AG04449 (cell line): ENCODE data around the gene ITIH5.

ENCODE experiments used
- CTCF ChIA-PET: fragments of 350-600 bp; formaldehyde crosslinking; extraction: SDS; loops from one replicate; lab custom pipeline; 2021; ENCODE audit warnings: antibody characterized with exemption; lab: Yijun Ruan, JAX
- POLR2A ChIA-PET: fragments of 400-600, 350-600 bp; formaldehyde crosslinking; extraction: SDS; loops from one replicate; lab custom pipeline; 2020; ENCODE audit warnings: antibody characterized with exemption, inconsistent platforms; lab: Yijun Ruan, JAX
- DNase-seq: peaks from one replicate; pipeline ENCODE4 v3.0.0-alpha.2; 2010; ENCODE audit warnings: low read depth, low spot score
- H3K4me3 ChIP-seq: 2 replicates; pipeline ENCODE4 v1.5.1; 2011; ENCODE audit warnings: low read depth, mild to moderate bottlenecking, control low read depth, low read length
- TF ChIP-seq, protein P1 (sequence below): IDR thresholded peaks from one replicate; pipeline ENCODE4 v1.5.1; 2011; ENCODE audit warnings: mild to moderate bottlenecking, moderate library complexity, low read length, control low read depth, inconsistent platforms; ENCODE audit not compliant: insufficient read depth; ENCODE audit errors: missing control alignments

The ITIH5 gene

DNA sequence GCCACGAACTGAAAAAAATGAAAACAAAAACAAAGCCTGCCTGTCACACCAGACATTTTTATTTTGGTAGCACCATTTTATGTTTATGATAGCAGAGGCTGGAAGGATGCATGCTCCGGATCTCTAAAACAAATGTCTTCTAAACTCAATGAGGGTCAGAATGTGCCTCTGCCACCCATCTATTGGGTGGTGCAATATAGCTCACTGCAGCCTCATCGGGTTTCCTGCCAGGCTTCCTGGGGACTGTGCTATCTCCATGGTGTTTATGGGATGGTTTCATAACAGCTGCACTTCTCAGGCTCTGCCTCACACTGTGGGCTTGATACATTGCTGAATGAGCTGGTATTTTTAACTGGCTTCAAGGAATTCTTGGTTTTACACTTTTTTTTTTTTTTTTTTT, 94.4 kb downstream of the ITIH5 start:
- ChIA-PET CTCF (no interaction called here), POLR2A (no interaction called here)
- no peak overlapping the region for H3K4me3 ChIP-seq
- TF ChIP-seq, protein P1, sequence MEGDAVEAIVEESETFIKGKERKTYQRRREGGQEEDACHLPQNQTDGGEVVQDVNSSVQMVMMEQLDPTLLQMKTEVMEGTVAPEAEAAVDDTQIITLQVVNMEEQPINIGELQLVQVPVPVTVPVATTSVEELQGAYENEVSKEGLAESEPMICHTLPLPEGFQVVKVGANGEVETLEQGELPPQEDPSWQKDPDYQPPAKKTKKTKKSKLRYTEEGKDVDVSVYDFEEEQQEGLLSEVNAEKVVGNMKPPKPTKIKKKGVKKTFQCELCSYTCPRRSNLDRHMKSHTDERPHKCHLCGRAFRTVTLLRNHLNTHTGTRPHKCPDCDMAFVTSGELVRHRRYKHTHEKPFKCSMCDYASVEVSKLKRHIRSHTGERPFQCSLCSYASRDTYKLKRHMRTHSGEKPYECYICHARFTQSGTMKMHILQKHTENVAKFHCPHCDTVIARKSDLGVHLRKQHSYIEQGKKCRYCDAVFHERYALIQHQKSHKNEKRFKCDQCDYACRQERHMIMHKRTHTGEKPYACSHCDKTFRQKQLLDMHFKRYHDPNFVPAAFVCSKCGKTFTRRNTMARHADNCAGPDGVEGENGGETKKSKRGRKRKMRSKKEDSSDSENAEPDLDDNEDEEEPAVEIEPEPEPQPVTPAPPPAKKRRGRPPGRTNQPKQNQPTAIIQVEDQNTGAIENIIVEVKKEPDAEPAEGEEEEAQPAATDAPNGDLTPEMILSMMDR, result no peak
- no peak for DNase-seq

DNA sequence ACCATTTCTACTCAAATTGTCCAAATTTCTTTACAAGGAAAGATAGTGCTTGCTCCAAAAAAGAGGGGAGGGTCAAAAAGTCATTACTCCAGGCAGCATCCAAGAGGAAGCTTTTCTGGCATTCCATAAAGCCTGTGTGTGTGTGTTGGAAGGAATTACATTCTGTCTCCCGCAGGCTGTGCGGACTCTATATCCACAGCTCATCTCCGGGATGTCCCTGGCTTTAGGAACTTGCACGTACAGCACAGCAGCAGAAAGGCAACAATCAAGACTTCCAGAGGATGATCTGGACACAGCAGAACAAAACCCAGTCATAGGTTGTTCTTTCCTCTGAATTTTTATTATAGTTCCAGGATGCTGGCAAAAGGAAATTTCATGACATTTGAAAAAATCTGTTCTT, 94.8 kb downstream of the ITIH5 start:
- TF ChIP-seq, protein P1, result no peak
- CTCF ChIA-PET, result no interaction called here

DNA sequence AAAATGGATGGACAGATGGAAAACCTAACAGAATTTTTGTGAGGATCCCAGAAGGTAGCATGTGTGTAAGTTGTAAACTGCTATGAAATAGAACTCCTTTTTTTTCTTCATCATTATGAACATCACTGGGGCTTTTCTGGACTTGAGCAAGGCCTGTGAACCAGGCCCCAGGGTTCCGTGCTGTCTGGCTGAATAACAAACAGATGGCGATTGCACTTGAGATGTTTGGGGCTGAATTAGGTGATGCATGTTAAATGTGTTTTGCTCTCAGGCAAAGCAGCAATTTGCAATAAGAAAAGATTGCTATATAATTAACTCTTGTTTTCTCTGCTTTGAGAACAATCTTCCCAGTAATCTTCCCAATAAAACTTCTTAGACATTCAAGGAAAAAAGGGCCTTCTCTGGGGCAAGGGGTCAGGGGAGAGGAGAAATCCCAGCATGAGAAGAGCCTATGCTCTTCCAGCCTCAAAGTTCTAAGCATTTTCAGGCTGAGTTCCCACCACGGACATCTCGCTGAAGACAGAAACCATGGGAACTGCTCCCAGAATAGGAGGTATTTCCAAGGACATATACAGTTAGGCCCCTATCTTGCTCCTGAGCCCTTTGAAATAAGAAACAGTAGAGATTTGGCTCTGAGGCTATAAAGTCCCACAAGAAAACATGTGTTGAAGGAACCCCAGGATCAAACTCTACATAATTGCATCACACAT, 98.7 kb downstream of the ITIH5 start:
- CTCF ChIA-PET, result no interaction called here
- TF ChIP-seq, protein P1, result no peak
- no peak for DNase-seq
- POLR2A ChIA-PET, result no interaction called here
- H3K4me3 ChIP-seq, result no peak overlapping the region

More for the DNA sequence above, 94.8 kb downstream of the ITIH5 start:
- no peak overlapping the region for H3K4me3 ChIP-seq
- POLR2A ChIA-PET, result no interaction called here
- no peak for DNase-seq

DNA sequence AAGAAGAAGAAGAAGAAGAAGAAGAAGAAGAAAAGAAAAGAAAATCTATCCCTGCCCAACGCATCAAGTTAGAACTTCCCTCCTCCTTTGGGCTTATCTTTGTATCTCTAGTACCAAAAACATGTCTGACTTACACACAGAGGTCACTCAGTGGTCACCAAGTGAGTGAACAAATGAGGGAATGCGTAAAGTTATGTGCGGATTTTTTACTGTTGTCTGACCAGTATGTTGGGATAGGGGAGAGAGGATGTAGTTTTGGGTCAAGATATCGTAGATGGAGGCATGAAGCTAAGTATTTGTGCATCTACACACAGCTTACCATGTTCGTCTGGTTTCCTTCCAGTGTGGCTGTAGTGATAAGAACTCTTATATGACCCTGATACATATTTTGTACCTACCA, 99.9 kb downstream of the ITIH5 start:
- POLR2A ChIA-PET, result no interaction called here
- no peak for DNase-seq
- TF ChIP-seq, protein P1, result no peak
- no peak overlapping the region for H3K4me3 ChIP-seq
- CTCF ChIA-PET, result no interaction called here

DNA sequence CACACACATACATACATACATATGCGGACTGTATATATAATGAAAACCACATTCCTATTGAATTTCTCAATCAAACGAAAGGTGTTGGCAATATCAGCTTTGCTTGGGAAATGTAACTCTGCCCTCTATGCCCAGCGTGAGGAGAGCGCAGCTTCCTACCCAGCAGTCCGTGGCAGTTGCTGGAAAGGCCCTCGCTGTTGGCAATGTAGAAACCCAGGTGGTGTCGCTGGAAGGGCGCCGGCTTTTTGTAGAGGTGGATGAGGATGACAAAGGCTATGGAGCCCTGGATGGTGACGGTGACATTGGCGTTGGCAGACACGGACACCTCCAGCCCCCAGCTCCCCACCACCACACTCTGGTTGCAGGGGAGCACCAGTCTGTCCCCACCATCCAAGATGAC, 100.9 kb downstream of the ITIH5 start:
- no peak overlapping the region for H3K4me3 ChIP-seq
- POLR2A ChIA-PET, result no interaction called here
- TF ChIP-seq, protein P1, result no peak
- no peak for DNase-seq
- CTCF ChIA-PET, result no interaction called here

DNA sequence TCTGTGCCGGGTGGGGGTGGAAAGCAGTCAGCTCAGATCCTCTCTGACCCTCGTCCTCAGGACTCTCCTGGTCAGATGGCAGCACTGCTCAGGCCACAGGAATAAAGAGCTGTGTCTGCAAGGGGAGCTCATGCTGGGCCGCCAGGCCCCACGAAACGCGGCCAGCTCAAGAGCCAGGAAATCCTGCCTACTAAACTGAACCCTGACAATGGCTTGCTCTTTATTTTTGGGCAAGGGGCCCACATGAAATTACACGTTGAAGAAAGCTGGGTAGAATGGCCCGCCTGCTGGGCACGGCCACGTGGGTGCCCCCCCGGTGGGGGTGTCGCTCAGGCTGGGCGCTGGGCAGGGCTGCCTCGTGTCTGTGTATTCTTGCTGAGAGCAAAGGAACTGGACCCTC, 103.0 kb downstream of the ITIH5 start:
- POLR2A ChIA-PET, result no interaction called here
- CTCF ChIA-PET, result no interaction called here

More for the DNA sequence above, 103.0 kb downstream of the ITIH5 start:
- TF ChIP-seq, protein P1, result no peak
- H3K4me3 ChIP-seq, result no peak overlapping the region
- no peak for DNase-seq
